Muscle of arm (tissue), 12 donors: ENCODE data around the gene KIF27. TPM values are rescaled to one million over a fixed set of nuclear protein-coding genes. Genes with fewer than 3 reads are reported as not detected.
"Not testable (repeated sequence)": the region's sequence is repeated elsewhere in the genome, so short reads cannot be mapped to it uniquely, and the experiment has no call there.

ENCODE experiments used
- DNase-seq: peaks from one replicate; pipeline ENCODE4 v3.0.0-alpha.2; 2013
- polyA plus RNA-seq, 12 donors: library from polyadenylated mRNA; unstranded; fragments of 120-200 nt; gene quantifications; one replicate each; pipeline ENCODE4 v1.2.1, GENCODE V29; 2013; ENCODE audit not compliant: insufficient read length in 12 of 12

Gene KIF27
- polyA plus RNA-seq, 12 donors: 5.4 to 20.4 (median 8.0) TPM; not detected in 1

- DNase-seq: peak; percentile 32
Observed at GRCh38 chr9:83817356-83818278, 103.6 kb downstream of the KIF27 start, which contains the start of gene GKAP1. GKAP1 (minus strand) TSS chr9:83817769; CDS start chr9:83806517, 11,252 bp downstream.

GRCh38 chr9:83817011-83817355 lies 104.2 kb downstream of the KIF27 start:
- peak; percentile 4 for DNase-seq

GRCh38 chr9:83815120-83815519 lies 106.1 kb downstream of the KIF27 start:
- not testable (repeated sequence) for DNase-seq

- DNase-seq: not testable (repeated sequence)
Observed at GRCh38 chr9:83809213-83809612, 112.0 kb downstream of the KIF27 start.

- not testable (repeated sequence) for DNase-seq
Observed at GRCh38 chr9:83804454-83804853, 116.8 kb downstream of the KIF27 start.

- not testable (repeated sequence) for DNase-seq
Observed at GRCh38 chr9:83803941-83804340, 117.3 kb downstream of the KIF27 start.

- no peak for DNase-seq
Observed at GRCh38 chr9:83800236-83801033, 120.8 kb downstream of the KIF27 start.

- no peak for DNase-seq
Observed at GRCh38 chr9:83794051-83794450, 127.2 kb downstream of the KIF27 start.

- DNase-seq: no peak
Observed at GRCh38 chr9:83792746-83793145, 128.5 kb downstream of the KIF27 start.

Other genes with a start within 250 kb of the KIF27 start
- 10 to 100 TPM in 11 of 12 donors, not detected in 1; 41.5 to 95.9 (median 73.7) TPM for gene UBQLN1, start 213.5 kb downstream of the KIF27 start, polyA plus RNA-seq
- 10 to 100 TPM in 10 of 12 donors, 1 to 10 TPM in 1, not detected in 1; 9.5 to 23.0 (median 18.8) TPM for gene GKAP1, start 103.7 kb downstream of the KIF27 start, polyA plus RNA-seq
- 100 to 1,000 TPM in 11 of 12 donors, not detected in 1; 392 to 654 (median 541) TPM for gene HNRNPK, start 58.8 kb upstream of the KIF27 start, polyA plus RNA-seq
- gene RMI1, start 59.4 kb upstream of the KIF27 start, polyA plus RNA-seq: 10 to 100 TPM in 7 of 12 donors, 1 to 10 TPM in 4, not detected in 1; 8.8 to 13.2 (median 11.3) TPM